ENCODE data around the gene ATXN7L1. TPM values are rescaled to one million over a fixed set of nuclear protein-coding genes. Genes with fewer than 3 reads are reported as not detected.

ATXN7L1 gene
- total and polyA plus RNA-seq, 2 of the 8 experiments (the other 6 are each of a cell fraction or from before 2014, with no cell fraction given) = 14.3 to 34.0 TPM

- Histone ChIP-seq H3K4me3 (ENCODE audit: extremely low read depth in 1 of 4, insufficient read depth in 2 of 4, low read depth in 3 of 4, low read length in 4 of 4) (no peak overlapping the region), H3K9ac (replicated peaks in 1 of 4; ENCODE audit: extremely low read depth in 1 of 4, low read depth in 3 of 4, low read length in 3 of 4) (no peak overlapping the region)
Observed at GRCh38 chr7:105677817-105678573, 198.4 kb downstream of the ATXN7L1 start.

More at GRCh38 chr7:105677817-105678573, 198.4 kb downstream of the ATXN7L1 start:
- Histone ChIP-seq H4K91ac (replicated peaks; ENCODE audit: insufficient read length, low read length) (no peak overlapping the region), H4K5ac (ENCODE audit: insufficient read length, low read depth, low read length) (no peak overlapping the region), H4K8ac (ENCODE audit: extremely low read depth, insufficient read depth, low read length) (no peak overlapping the region; the same call in 1 of the 2 replicates), H2BK5ac (ENCODE audit: low read depth, low read length) (no peak overlapping the region), H3K23me2 (ENCODE audit: low read depth, low read length) (no peaks in the 10 kb centered on the region), H3K56ac (replicated peaks; ENCODE audit: insufficient read length, low read depth, low read length) (no peak overlapping the region), H3K23ac (ENCODE audit: insufficient read length) (no peak overlapping the region), H2BK20ac (ENCODE audit: low read length) (no peak overlapping the region; the same call in 1 of the 2 replicates), H3K79me1 (ENCODE audit: low read depth, low read length) (no peaks in the 10 kb centered on the region; the same call in 1 of the 2 replicates), H2BK120ac (replicated peaks; ENCODE audit: low read depth, low read length) (no peak overlapping the region), H3K4me2 (ENCODE audit: insufficient read depth in 1 of 2, low read depth in 2 of 2, low read length in 2 of 2) (no peak overlapping the region), H3K27ac (ENCODE audit: low read depth, low read length) (no peak overlapping the region), H3K9me3 (ENCODE audit: insufficient read depth in 2 of 2, low read depth in 1 of 2, low read length in 1 of 2) (no peaks in the 10 kb centered on the region), H3K4ac (replicated peaks; ENCODE audit: insufficient read length, low read depth, low read length) (peak overlapping the region; percentile 55), H3K4me1 (replicated peaks in 1 of 4; ENCODE audit: control insufficient read depth in 3 of 4, insufficient read depth in 4 of 4, low read length in 3 of 4) (peaks cover 8 to 22% (median 14%) of the 10 kb centered on the region in 4 experiments), H2AK5ac (ENCODE audit: low read depth, low read length) (no peak overlapping the region), H3K79me2 (ENCODE audit: control insufficient read depth in 1 of 2, insufficient read depth in 2 of 2, low read length in 2 of 2) (no peaks in the 10 kb centered on the region), H2AFZ (ENCODE audit: low read length) (no peak overlapping the region), H4K20me1 (replicated peaks in 1 of 2; ENCODE audit: control insufficient read depth in 1 of 2, insufficient read depth in 2 of 2, low read length in 2 of 2) (no peaks in the 10 kb centered on the region), H3K14ac (ENCODE audit: insufficient read length) (no peak overlapping the region), H3K18ac (ENCODE audit: extremely low read depth, low read length) (no peak overlapping the region), H2BK15ac (ENCODE audit: low read length) (no peak overlapping the region), H3K27me3 (replicated peaks in 1 of 4; ENCODE audit: control insufficient read depth in 3 of 4, extremely low read depth in 1 of 4, insufficient read depth in 3 of 4, low read length in 3 of 4) (no peaks in the 10 kb centered on the region), H3K36me3 (ENCODE audit: control insufficient read depth in 2 of 4, insufficient read depth in 4 of 4, low read length in 3 of 4) (no peaks in the 10 kb centered on the region), H2BK12ac (ENCODE audit: low read depth, low read length) (no peak overlapping the region; the same call in 1 of the 2 replicates)
- TF ChIP-seq BCL11A (IDR thresholded peaks at IDR 0.05; ENCODE audit: low read depth in 2 of 2, low read length in 2 of 2) (no peak), KDM4A (IDR thresholded peaks at IDR 0.05; ENCODE audit: low read depth, low read length, severe bottlenecking) (no peak), SIX5 (IDR thresholded peaks at IDR 0.05; ENCODE audit: low read depth, low read length) (no peak)
- CTCF ChIA-PET (ENCODE audit: partially characterized antibody) = interaction anchor here (0.9 to 2.0 kb wide), 5 partner anchors 17 to 71 kb away, joined by 3 to 11 read pairs (median 4); no protein-coding TSS in a partner anchor
- POLR2A ChIA-PET (ENCODE audit: partially characterized antibody) = interaction anchor here (1.3 to 1.9 kb wide), 2 partner anchors 13 to 34 kb away, joined by 3 to 5 read pairs; no protein-coding TSS in a partner anchor
- no peak for FAIRE-seq
- WGBS, 2 experiments (ENCODE audit: extremely low coverage in 1 of 2, insufficient coverage in 1 of 2, insufficient read length in 1 of 2, insufficient replicate concordance in 2 of 2, low coverage in 1 of 2, low lambda C conversion rate in 2 of 2, missing lambda C conversion rate in 1 of 2) = 93% methylated on average over 11 of the region's 11 CpGs; no CpG with 5 or more reads in 1 of the 2 experiments
- DNase-seq (ENCODE audit: low read depth in 1 of 2, low spot score in 2 of 2) = no peak

Measured in H1 (cell line).